ENCODE data around the gene ZDHHC11. TPM values are rescaled to one million over a fixed set of nuclear protein-coding genes. Genes with fewer than 3 reads are reported as not detected.

ZDHHC11 gene
- total and polyA plus RNA-seq, 2 experiments from 2014 or later: 8.0 to 29.1 TPM

DNA sequence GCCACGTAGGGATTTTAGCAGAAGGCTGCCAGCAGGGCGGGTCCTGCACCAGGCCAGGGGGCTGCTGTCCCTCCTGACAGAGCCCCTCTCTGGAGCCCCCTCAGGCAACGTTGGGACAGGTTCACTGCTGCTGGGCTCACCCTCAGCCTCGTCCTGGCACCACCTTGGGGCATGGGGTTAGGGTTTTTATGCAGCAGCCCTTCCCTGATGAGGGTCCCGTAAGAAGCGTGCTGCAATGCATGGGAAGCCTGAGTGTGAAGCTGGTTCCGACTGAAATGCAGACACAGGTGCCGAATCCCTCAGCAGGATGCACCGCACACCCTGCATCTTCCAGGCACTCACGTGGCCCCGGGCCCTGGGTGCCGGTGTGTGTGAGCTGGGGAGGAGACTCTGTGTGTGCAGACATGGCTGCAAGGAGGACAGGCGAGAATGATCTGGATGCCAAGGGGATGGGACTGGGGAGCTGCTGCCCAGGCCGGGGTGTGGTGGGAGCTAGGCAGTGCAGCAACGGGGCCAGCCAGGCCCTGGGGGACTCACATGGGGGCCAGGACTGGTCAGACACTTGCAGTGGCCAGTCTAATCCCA is 93.3 kb downstream of the ZDHHC11 start:
- no peaks in the 10 kb centered on the region for H3K79me2 ChIP-seq (replicated peaks; ENCODE audit: insufficient read depth)
- no peaks in the 10 kb centered on the region for H3K36me3 ChIP-seq (ENCODE audit: insufficient read depth)
- no peaks in the 10 kb centered on the region for H3K4me1 Mint-ChIP-seq
- ATAC-seq: no peak; the same call in 2 of the 3 replicates
- no peak overlapping the region for H3K4me3 Mint-ChIP-seq
- no peak for TF ChIP-seq JUNB (IDR thresholded peaks at IDR 0.05; ENCODE audit: unreplicated experiment)
- TF ChIP-seq, protein P1, sequence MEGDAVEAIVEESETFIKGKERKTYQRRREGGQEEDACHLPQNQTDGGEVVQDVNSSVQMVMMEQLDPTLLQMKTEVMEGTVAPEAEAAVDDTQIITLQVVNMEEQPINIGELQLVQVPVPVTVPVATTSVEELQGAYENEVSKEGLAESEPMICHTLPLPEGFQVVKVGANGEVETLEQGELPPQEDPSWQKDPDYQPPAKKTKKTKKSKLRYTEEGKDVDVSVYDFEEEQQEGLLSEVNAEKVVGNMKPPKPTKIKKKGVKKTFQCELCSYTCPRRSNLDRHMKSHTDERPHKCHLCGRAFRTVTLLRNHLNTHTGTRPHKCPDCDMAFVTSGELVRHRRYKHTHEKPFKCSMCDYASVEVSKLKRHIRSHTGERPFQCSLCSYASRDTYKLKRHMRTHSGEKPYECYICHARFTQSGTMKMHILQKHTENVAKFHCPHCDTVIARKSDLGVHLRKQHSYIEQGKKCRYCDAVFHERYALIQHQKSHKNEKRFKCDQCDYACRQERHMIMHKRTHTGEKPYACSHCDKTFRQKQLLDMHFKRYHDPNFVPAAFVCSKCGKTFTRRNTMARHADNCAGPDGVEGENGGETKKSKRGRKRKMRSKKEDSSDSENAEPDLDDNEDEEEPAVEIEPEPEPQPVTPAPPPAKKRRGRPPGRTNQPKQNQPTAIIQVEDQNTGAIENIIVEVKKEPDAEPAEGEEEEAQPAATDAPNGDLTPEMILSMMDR (conservative IDR thresholded peaks at IDR 0.05; ENCODE audit: low read depth in 2 of 2): no peak
- TF ChIP-seq, protein P2, sequence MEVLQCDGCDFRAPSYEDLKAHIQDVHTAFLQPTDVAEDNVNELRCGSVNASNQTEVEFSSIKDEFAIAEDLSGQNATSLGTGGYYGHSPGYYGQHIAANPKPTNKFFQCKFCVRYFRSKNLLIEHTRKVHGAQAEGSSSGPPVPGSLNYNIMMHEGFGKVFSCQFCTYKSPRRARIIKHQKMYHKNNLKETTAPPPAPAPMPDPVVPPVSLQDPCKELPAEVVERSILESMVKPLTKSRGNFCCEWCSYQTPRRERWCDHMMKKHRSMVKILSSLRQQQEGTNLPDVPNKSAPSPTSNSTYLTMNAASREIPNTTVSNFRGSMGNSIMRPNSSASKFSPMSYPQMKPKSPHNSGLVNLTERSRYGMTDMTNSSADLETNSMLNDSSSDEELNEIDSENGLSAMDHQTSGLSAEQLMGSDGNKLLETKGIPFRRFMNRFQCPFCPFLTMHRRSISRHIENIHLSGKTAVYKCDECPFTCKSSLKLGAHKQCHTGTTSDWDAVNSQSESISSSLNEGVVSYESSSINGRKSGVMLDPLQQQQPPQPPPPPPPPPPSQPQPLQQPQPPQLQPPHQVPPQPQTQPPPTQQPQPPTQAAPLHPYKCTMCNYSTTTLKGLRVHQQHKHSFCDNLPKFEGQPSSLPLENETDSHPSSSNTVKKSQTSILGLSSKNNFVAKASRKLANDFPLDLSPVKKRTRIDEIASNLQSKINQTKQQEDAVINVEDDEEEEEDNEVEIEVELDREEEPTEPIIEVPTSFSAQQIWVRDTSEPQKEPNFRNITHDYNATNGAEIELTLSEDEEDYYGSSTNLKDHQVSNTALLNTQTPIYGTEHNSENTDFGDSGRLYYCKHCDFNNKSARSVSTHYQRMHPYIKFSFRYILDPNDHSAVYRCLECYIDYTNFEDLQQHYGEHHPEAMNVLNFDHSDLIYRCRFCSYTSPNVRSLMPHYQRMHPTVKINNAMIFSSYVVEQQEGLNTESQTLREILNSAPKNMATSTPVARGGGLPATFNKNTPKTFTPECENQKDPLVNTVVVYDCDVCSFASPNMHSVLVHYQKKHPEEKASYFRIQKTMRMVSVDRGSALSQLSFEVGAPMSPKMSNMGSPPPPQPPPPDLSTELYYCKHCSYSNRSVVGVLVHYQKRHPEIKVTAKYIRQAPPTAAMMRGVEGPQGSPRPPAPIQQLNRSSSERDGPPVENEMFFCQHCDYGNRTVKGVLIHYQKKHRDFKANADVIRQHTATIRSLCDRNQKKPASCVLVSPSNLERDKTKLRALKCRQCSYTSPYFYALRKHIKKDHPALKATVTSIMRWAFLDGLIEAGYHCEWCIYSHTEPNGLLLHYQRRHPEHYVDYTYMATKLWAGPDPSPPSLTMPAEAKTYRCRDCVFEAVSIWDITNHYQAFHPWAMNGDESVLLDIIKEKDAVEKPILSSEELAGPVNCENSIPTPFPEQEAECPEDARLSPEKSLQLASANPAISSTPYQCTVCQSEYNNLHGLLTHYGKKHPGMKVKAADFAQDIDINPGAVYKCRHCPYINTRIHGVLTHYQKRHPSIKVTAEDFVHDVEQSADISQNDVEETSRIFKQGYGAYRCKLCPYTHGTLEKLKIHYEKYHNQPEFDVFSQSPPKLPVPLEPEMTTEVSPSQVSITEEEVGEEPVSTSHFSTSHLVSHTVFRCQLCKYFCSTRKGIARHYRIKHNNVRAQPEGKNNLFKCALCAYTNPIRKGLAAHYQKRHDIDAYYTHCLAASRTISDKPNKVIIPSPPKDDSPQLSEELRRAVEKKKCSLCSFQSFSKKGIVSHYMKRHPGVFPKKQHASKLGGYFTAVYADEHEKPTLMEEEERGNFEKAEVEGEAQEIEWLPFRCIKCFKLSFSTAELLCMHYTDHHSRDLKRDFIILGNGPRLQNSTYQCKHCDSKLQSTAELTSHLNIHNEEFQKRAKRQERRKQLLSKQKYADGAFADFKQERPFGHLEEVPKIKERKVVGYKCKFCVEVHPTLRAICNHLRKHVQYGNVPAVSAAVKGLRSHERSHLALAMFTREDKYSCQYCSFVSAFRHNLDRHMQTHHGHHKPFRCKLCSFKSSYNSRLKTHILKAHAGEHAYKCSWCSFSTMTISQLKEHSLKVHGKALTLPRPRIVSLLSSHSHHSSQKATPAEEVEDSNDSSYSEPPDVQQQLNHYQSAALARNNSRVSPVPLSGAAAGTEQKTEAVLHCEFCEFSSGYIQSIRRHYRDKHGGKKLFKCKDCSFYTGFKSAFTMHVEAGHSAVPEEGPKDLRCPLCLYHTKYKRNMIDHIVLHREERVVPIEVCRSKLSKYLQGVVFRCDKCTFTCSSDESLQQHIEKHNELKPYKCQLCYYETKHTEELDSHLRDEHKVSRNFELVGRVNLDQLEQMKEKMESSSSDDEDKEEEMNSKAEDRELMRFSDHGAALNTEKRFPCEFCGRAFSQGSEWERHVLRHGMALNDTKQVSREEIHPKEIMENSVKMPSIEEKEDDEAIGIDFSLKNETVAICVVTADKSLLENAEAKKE (CRISPR knock-in tag; IDR thresholded peaks at IDR 0.05): no peak
- no peak for TF ChIP-seq EZH2 (IDR thresholded peaks at IDR 0.05; ENCODE audit: low read depth, unreplicated experiment)
- TF ChIP-seq, protein P3, sequence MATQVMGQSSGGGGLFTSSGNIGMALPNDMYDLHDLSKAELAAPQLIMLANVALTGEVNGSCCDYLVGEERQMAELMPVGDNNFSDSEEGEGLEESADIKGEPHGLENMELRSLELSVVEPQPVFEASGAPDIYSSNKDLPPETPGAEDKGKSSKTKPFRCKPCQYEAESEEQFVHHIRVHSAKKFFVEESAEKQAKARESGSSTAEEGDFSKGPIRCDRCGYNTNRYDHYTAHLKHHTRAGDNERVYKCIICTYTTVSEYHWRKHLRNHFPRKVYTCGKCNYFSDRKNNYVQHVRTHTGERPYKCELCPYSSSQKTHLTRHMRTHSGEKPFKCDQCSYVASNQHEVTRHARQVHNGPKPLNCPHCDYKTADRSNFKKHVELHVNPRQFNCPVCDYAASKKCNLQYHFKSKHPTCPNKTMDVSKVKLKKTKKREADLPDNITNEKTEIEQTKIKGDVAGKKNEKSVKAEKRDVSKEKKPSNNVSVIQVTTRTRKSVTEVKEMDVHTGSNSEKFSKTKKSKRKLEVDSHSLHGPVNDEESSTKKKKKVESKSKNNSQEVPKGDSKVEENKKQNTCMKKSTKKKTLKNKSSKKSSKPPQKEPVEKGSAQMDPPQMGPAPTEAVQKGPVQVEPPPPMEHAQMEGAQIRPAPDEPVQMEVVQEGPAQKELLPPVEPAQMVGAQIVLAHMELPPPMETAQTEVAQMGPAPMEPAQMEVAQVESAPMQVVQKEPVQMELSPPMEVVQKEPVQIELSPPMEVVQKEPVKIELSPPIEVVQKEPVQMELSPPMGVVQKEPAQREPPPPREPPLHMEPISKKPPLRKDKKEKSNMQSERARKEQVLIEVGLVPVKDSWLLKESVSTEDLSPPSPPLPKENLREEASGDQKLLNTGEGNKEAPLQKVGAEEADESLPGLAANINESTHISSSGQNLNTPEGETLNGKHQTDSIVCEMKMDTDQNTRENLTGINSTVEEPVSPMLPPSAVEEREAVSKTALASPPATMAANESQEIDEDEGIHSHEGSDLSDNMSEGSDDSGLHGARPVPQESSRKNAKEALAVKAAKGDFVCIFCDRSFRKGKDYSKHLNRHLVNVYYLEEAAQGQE (IDR thresholded peaks at IDR 0.05; ENCODE audit: unreplicated experiment): no peak
- no peak for TF ChIP-seq EZH2phosphoT487 (IDR thresholded peaks at IDR 0.05; ENCODE audit: unreplicated experiment)
- TF ChIP-seq STAT1 (IDR thresholded peaks at IDR 0.05; ENCODE audit: unreplicated experiment): no peak
- TF ChIP-seq ZNF331 (CRISPR knock-in tag; IDR thresholded peaks at IDR 0.05; ENCODE audit: low read depth): no peak
- TF ChIP-seq POLR2AphosphoS5 (IDR thresholded peaks at IDR 0.05; ENCODE audit: low read depth): no peak
- no peak for TF ChIP-seq ZNF114 (CRISPR knock-in tag; IDR thresholded peaks at IDR 0.05)
- TF ChIP-seq NANOG (IDR thresholded peaks at IDR 0.05; ENCODE audit: borderline replicate concordance): no peak
- TF ChIP-seq, protein P4, sequence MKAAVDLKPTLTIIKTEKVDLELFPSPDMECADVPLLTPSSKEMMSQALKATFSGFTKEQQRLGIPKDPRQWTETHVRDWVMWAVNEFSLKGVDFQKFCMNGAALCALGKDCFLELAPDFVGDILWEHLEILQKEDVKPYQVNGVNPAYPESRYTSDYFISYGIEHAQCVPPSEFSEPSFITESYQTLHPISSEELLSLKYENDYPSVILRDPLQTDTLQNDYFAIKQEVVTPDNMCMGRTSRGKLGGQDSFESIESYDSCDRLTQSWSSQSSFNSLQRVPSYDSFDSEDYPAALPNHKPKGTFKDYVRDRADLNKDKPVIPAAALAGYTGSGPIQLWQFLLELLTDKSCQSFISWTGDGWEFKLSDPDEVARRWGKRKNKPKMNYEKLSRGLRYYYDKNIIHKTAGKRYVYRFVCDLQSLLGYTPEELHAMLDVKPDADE (IDR thresholded peaks at IDR 0.05): no peak
- no peak for TF ChIP-seq CREB1 (CRISPR knock-in tag; IDR thresholded peaks at IDR 0.05; ENCODE audit: low read depth)
- H2AFZ ChIP-seq: no peak overlapping the region
- no peak for DNase-seq (ENCODE audit: low spot score)
- H3K36me3 Mint-ChIP-seq (ENCODE audit: low read depth): no peaks in the 10 kb centered on the region; the same call in 2 of the 3 replicates
- H3K4me3 ChIP-seq: no peak overlapping the region
- no peaks in the 10 kb centered on the region for H3K4me1 ChIP-seq (ENCODE audit: insufficient read depth)
- H3K27ac ChIP-seq (ENCODE audit: low read depth): no peak overlapping the region
- H3K4me2 ChIP-seq: no peak overlapping the region
- no peaks in the 10 kb centered on the region; the same call in 1 of the 2 replicates for H4K20me1 ChIP-seq (replicated peaks; ENCODE audit: insufficient read depth)
- H3K27me3 Mint-ChIP-seq (ENCODE audit: insufficient read depth, low read depth, poor library complexity): peaks cover 18% of the 10 kb centered on the region
- H3K9me2 ChIP-seq (ENCODE audit: insufficient read depth): no peaks in the 10 kb centered on the region
- no peaks in the 10 kb centered on the region for H3K9me3 Mint-ChIP-seq
- H3K27ac Mint-ChIP-seq: no peak overlapping the region
- H3F3A ChIP-seq (replicated peaks; ENCODE audit: low read depth): no peaks in the 10 kb centered on the region
- no peaks in the 10 kb centered on the region for H3K27me3 ChIP-seq (ENCODE audit: insufficient read depth)
